DOHH2 (cell line): ENCODE measurements around the gene MNT.
A peak's percentile ranks its signal among the peaks of the same experiment; 100 is the strongest.

Source experiments
- H3F3A ChIP-seq: fragments of 200-600 bp; sonication (generic), shearing (Covaris generic); 2 replicates; pipeline ENCODE4 v1.6.0; 2016; ENCODE audit warnings: antibody characterized with exemption, mild to moderate bottlenecking; ENCODE audit not compliant: control insufficient read depth, insufficient read depth
- H3K27ac ChIP-seq: fragments of 200-600 bp; sonication (generic); 2 replicates; pipeline ENCODE4 v1.5.1; 2014; ENCODE audit warnings: low read depth, mild to moderate bottlenecking, low read length, moderate library complexity
- H3K27me3 ChIP-seq: fragments of 200-600 bp; sonication (generic); 2 replicates; pipeline ENCODE4 v1.6.1; 2014; ENCODE audit warnings: mild to moderate bottlenecking, low read length, mixed read lengths; ENCODE audit not compliant: control insufficient read depth
- H3K36me3 ChIP-seq: fragments of 200-600 bp; sonication (generic); 2 replicates; pipeline ENCODE4 v1.6.1; 2014; ENCODE audit warnings: mild to moderate bottlenecking, low read length, moderate library complexity, mixed read lengths; ENCODE audit not compliant: control insufficient read depth
- H3K4me1 ChIP-seq: fragments of 200-600 bp; sonication (generic); 2 replicates; pipeline ENCODE4 v1.6.1; 2014; ENCODE audit warnings: mild to moderate bottlenecking, low read length, mixed read lengths; ENCODE audit not compliant: control insufficient read depth
- H3K4me2 ChIP-seq: fragments of 200-600 bp; sonication (generic); 2 replicates; pipeline ENCODE4 v1.6.0; 2014; ENCODE audit warnings: mild to moderate bottlenecking, low read length, moderate library complexity
- H3K4me3 ChIP-seq: fragments of 200-600 bp; sonication (generic); 2 replicates; pipeline ENCODE4 v1.5.1; 2014; ENCODE audit warnings: mild to moderate bottlenecking, low read length, mixed read lengths
- H3K79me2 ChIP-seq: fragments of 200-600 bp; sonication (generic); 2 replicates; pipeline ENCODE4 v1.6.1; 2014; ENCODE audit warnings: mild to moderate bottlenecking, low read length, mixed read lengths; ENCODE audit not compliant: control insufficient read depth
- H3K9me2 ChIP-seq: fragments of 200-600 bp; sonication (generic); replicated peaks from 2 replicates; pipeline ENCODE4 v1.6.1; 2014; ENCODE audit warnings: mild to moderate bottlenecking, low read length, mixed read lengths; ENCODE audit not compliant: control insufficient read depth
- H3K9me3 ChIP-seq: fragments of 200-600 bp; sonication (generic); 2 replicates; pipeline ENCODE4 v1.6.1; 2014; ENCODE audit warnings: antibody characterized with exemption, low read length, mixed read lengths; ENCODE audit not compliant: control insufficient read depth, insufficient read depth
- H4K20me1 ChIP-seq: fragments of 200-600 bp; sonication (generic); 2 replicates; pipeline ENCODE4 v1.6.0; 2014; ENCODE audit warnings: low read depth, mild to moderate bottlenecking, antibody characterized with exemption, low read length, moderate library complexity; ENCODE audit not compliant: control insufficient read depth, insufficient read depth
- EZH2phosphoT487 ChIP-seq: fragments of 200-600 bp; sonication (generic); IDR thresholded peaks from 2 replicates; pipeline ENCODE4 v1.6.1; 2017; ENCODE audit warnings: borderline replicate concordance, mild to moderate bottlenecking, antibody characterized with exemption, low read length, moderate library complexity, mixed read lengths
- TF ChIP-seq, protein P1 (sequence below): fragments of 200-600 bp; sonication (generic); IDR thresholded peaks from one replicate; pipeline ENCODE4 v1.5.1; 2014; ENCODE audit warnings: antibody characterized with exemption, mild to moderate bottlenecking, low read depth, low read length; ENCODE audit not compliant: poor library complexity, severe bottlenecking

The MNT gene

GRCh38 chr17:2344528-2344927 lies 56.3 kb downstream of the MNT start:
- H3K36me3 ChIP-seq, result no peaks in the 10 kb centered on the region; the same call in 1 of the 2 replicates
- H4K20me1 ChIP-seq, result no peaks in the 10 kb centered on the region
- H3K27me3 ChIP-seq, result no peaks in the 10 kb centered on the region
- no peak overlapping the region for H3K4me3 ChIP-seq
- no peak overlapping the region for H3K4me2 ChIP-seq
- no peaks in the 10 kb centered on the region for H3K9me2 ChIP-seq
- H3K4me1 ChIP-seq, result no peaks in the 10 kb centered on the region
- H3K79me2 ChIP-seq, result no peaks in the 10 kb centered on the region
- no peaks in the 10 kb centered on the region for H3F3A ChIP-seq
- no peaks in the 10 kb centered on the region for H3K9me3 ChIP-seq
- H3K27ac ChIP-seq, result no peak overlapping the region
- TF ChIP-seq, protein P1, sequence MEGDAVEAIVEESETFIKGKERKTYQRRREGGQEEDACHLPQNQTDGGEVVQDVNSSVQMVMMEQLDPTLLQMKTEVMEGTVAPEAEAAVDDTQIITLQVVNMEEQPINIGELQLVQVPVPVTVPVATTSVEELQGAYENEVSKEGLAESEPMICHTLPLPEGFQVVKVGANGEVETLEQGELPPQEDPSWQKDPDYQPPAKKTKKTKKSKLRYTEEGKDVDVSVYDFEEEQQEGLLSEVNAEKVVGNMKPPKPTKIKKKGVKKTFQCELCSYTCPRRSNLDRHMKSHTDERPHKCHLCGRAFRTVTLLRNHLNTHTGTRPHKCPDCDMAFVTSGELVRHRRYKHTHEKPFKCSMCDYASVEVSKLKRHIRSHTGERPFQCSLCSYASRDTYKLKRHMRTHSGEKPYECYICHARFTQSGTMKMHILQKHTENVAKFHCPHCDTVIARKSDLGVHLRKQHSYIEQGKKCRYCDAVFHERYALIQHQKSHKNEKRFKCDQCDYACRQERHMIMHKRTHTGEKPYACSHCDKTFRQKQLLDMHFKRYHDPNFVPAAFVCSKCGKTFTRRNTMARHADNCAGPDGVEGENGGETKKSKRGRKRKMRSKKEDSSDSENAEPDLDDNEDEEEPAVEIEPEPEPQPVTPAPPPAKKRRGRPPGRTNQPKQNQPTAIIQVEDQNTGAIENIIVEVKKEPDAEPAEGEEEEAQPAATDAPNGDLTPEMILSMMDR, result no peak
- no peak for TF ChIP-seq EZH2phosphoT487

DNA sequence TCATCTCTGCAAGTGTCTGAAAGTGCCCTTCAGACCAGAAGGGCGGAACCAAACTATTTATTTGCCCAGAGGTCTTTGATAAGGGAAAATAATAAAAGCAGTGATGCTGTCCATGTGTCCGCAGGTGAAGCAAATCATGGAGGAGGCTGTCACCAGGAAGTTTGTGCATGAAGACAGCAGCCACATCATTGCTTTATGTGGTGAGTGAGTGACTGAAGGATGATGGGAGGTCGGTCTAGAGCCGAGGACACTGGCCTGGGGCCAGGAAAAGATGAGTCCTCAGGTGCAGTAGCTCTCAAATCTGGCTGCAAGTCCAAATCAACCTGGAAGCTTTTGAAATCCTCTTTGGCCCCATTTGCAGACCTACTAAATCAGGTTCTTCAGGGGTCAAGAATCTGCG lies 57.4 kb downstream of the MNT start:
- peaks cover under 1% of the 10 kb centered on the region for H3K4me1 ChIP-seq
- TF ChIP-seq, protein P1, result no peak
- no peak for TF ChIP-seq EZH2phosphoT487
- peaks cover under 1% of the 10 kb centered on the region; the same call in 1 of the 2 replicates for H3F3A ChIP-seq
- H3K9me3 ChIP-seq, result no peaks in the 10 kb centered on the region
- H3K9me2 ChIP-seq, result no peaks in the 10 kb centered on the region
- H3K36me3 ChIP-seq, result no peaks in the 10 kb centered on the region; the same call in 1 of the 2 replicates
- no peak overlapping the region for H3K4me3 ChIP-seq
- no peaks in the 10 kb centered on the region for H3K27me3 ChIP-seq
- H3K27ac ChIP-seq, result no peak overlapping the region
- no peak overlapping the region for H3K4me2 ChIP-seq
- H4K20me1 ChIP-seq, result no peaks in the 10 kb centered on the region
- peaks cover under 1% of the 10 kb centered on the region for H3K79me2 ChIP-seq

DNA sequence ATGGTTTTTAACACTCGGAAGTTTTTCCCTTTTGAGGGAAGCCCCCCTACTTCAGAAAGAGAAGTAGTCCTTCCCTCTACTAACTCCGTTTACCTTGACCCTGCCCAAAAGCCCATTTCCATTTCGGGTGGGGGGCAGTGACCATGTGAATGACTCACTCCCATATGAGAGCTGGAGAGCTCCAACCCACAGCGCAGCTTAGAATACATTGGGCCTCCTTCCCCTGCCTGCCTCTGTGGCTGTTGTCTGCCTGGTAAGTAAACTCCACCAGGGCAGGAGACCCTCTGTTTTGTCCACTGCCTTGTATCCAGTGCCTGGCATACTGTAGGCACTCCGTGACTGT lies 62.6 kb downstream of the MNT start:
- Histone ChIP-seq H3K79me2 (peaks cover 44% of the 10 kb centered on the region), H3K4me2 (peak overlapping the region; percentile 99), H3K4me1 (peaks cover 35% of the 10 kb centered on the region), H3K36me3 (peaks cover 29% of the 10 kb centered on the region), H4K20me1 (peaks cover 3% of the 10 kb centered on the region; the same call in 1 of the 2 replicates), H3K9me3 (no peaks in the 10 kb centered on the region), H3K27me3 (no peaks in the 10 kb centered on the region), H3K9me2 (no peaks in the 10 kb centered on the region), H3K4me3 (peak overlapping the region; percentile 84), H3F3A (peaks cover 5% of the 10 kb centered on the region; the same call in 1 of the 2 replicates), H3K27ac (no peak overlapping the region)
- no peak for TF ChIP-seq EZH2phosphoT487
- TF ChIP-seq, protein P1, result no peak
